Psoas muscle (tissue), 8 donors: ENCODE measurements around the gene LPP. TPM values are rescaled to one million over a fixed set of nuclear protein-coding genes. Genes with fewer than 3 reads are reported as not detected.
A peak's percentile ranks its signal among the peaks of the same experiment; 100 is the strongest.

Experiments used
- ATAC-seq, 4 donors: fragments of 200-7000 bp; cut with Tn5 transposase; one replicate each; pipeline ENCODE4 v1.9.1; 2020; ENCODE audit warnings: moderate library complexity in 3 of 4, mild to moderate bottlenecking in 2 of 4
- DNase-seq, 2 donors: peaks; one replicate each; pipeline ENCODE4 v3.0.0-alpha.2; 2020
- H3K27ac ChIP-seq: fragments of 200-600 bp; one replicate; pipeline ENCODE4 v1.8.0; 2022
- H3K27me3 ChIP-seq, 3 donors: fragments of 200-600 bp in 1 of 3; one replicate each; pipeline versions ENCODE4 v1.6.1 to v1.8.0; 2013 to 2022; ENCODE audit warnings: low read length in 2 of 3, mild to moderate bottlenecking in 2 of 3, moderate library complexity in 1 of 3; ENCODE audit not compliant: insufficient read depth in 3 of 3
- H3K36me3 ChIP-seq, 2 donors: fragments of 200-600 bp in 1 of 2; one replicate each; pipeline versions ENCODE4 v1.6.1 to v1.8.0; 2013 to 2022; ENCODE audit warnings: low read depth in 1 of 2, mild to moderate bottlenecking in 1 of 2, moderate library complexity in 1 of 2; ENCODE audit not compliant: insufficient read depth in 1 of 2
- H3K4me1 ChIP-seq: fragments of 200-600 bp; one replicate; pipeline ENCODE4 v1.8.0; 2022
- H3K4me3 ChIP-seq: fragments of 200-600 bp; one replicate; pipeline ENCODE4 v1.8.0; 2022; ENCODE audit warnings: mild to moderate bottlenecking
- H3K9me3 ChIP-seq: fragments of 200-600 bp; one replicate; pipeline ENCODE4 v1.8.0; 2022
- WGBS, 3 donors: extraction: QIAGEN DNeasy Blood & Tissue Kit; methylation state at CpG; one replicate each; pipeline versions ENCODE4 v1.1.6 to v1.1.7; 2013; 5-methylcytosine and 5-hydroxymethylcytosine counted together
- intact Hi-C, 2 donors: fragments of 100-400 bp; cut with DNase I; formaldehyde crosslinking; loops; one replicate each; pipeline versions ENCODE4 v1.11.0 to v1.14.2; 2022
- polyA plus RNA-seq, 3 donors: library from polyadenylated mRNA; stranded (reverse); fragments of 200-250 nt; gene quantifications; one replicate each; pipeline ENCODE4 v1.2.3, GENCODE V29; 2013
- total RNA-seq, 4 donors: library from RNA; stranded (reverse); fragmentation: NEBNext Ultra II Directional in 2 of 4; extraction: Animal tissue kit (Norgen Biotek cat#: 25700) in 2 of 4; gene quantifications; one replicate each; pipeline versions ENCODE4 v1.2.1 to v1.2.4, GENCODE V29; 2021 to 2023
- TF ChIP-seq, protein P1 (sequence below): fragments of 200-600 bp; IDR thresholded peaks from one replicate; pipeline ENCODE4 v1.8.0; 2022; ENCODE audit warnings: antibody characterized with exemption
- donor health status: healthy with polysubstance abuse.
- donor health status: DM: no; HTN: no; CAD: no; lungs with moderate emphysema.
- donor health status: Bipolar disorder and iron deficiency.
- donor health status: healthy.
- donor health status: DM: yes; HTN: yes; CAD: no.
- donor health status: DM: no; HTN: no; CAD: no.
- donor health status: DM: no; HTN: no; CAD: no.
- donor health status: DM: yes; HTN: yes; CAD: no.

Gene LPP
- total and polyA plus RNA-seq, 7 donors, result 2.6 to 80.3 (median 42.8) TPM

DNA sequence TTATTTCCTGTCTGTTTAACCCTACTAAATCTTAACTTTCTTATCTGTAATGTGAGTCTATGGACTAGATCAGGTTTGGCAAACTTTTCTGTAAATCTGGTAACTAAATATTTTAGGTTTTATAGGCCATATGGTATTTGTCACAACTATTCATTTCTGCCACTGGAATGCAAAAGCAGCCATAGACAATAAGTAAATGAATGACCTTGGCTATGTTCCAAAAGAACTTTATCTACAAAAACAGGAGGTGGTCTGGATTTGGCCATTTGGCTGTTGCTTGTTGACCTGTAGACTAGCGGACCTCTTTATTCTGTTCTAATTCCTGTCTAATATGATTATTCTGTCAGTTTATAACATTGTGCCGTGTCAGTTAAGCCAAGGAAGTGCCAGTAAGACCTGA lies 314.2 kb downstream of the LPP start:
- WGBS, 3 donors, result 74 to 80% (median 77%) methylated on average over 2 of the region's 2 CpGs
- H3K9me3 ChIP-seq, result no peaks in the 10 kb centered on the region
- ATAC-seq, result no peak
- DNase-seq, result no peak
- H3K4me1 ChIP-seq, result peaks cover 31% of the 10 kb centered on the region
- TF ChIP-seq, protein P1, sequence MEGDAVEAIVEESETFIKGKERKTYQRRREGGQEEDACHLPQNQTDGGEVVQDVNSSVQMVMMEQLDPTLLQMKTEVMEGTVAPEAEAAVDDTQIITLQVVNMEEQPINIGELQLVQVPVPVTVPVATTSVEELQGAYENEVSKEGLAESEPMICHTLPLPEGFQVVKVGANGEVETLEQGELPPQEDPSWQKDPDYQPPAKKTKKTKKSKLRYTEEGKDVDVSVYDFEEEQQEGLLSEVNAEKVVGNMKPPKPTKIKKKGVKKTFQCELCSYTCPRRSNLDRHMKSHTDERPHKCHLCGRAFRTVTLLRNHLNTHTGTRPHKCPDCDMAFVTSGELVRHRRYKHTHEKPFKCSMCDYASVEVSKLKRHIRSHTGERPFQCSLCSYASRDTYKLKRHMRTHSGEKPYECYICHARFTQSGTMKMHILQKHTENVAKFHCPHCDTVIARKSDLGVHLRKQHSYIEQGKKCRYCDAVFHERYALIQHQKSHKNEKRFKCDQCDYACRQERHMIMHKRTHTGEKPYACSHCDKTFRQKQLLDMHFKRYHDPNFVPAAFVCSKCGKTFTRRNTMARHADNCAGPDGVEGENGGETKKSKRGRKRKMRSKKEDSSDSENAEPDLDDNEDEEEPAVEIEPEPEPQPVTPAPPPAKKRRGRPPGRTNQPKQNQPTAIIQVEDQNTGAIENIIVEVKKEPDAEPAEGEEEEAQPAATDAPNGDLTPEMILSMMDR, result no peak
- H3K27ac ChIP-seq, result peak overlapping the region; percentile 48
- H3K36me3 ChIP-seq, result no peaks in the 10 kb centered on the region
- intact Hi-C loops, result loop anchor here in 1 of 2 donors (5.0 kb wide), 1 partner anchor 71 kb away; no protein-coding TSS in a partner anchor
- no peak overlapping the region for H3K4me3 ChIP-seq
- H3K27me3 ChIP-seq, result no peaks in the 10 kb centered on the region

DNA sequence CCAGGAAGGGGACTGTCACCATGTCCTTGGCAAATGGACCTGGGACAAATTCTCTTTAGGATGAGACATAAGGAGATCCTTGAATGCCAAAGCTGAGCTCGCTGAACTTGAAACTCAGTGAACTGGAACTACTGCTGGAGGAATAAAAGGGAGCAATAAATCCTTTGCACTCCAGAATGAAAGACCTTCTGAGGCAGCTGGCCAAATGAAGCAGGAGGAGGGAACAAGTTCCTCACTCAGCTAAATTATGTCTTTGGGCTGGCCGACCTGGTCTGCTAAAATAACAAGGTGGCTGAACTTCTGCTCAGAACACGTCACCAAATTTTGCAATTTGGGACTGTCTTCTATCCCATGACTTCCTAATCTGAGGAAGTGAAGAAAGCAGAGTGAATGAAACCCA lies 314.7 kb downstream of the LPP start:
- TF ChIP-seq, protein P1, result no peak
- H3K4me1 ChIP-seq, result peaks cover 31% of the 10 kb centered on the region

DNA sequence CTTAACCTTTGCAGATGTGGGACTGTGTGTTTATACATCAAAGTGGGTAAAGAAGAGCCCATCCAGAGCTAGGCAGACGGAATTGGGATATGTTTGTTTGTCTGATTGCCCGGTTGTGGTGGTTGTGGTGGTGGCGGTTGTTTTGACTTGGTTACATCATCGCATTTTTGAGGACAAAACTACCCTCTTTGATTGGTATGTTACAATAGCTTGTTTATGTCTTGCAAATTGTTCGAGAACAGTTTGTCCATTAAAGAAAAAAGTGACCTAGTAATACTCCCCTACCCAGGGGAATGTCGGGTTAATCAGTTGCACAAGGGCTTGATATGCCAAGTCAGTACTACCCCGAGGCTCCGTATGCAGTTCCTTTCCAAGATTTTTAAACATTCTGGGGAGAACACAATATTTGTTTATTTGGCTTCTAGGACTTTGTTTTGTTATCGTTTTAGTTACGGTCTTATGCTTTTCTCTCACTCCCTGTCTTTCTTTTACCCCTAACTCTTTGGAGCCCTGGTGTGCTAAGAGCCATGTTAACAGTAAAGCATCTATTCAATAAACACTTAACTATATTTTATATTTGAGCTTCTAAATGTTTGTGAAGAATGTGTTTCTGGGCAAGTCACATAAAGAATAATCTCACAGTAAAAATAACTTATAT lies 315.4 kb downstream of the LPP start:
- DNase-seq, result no peak
- Histone ChIP-seq H3K4me1 (peaks cover 31% of the 10 kb centered on the region), H3K4me3 (no peak overlapping the region), H3K27ac (peak overlapping the region; percentile 48), H3K27me3 (no peaks in the 10 kb centered on the region), H3K36me3 (no peaks in the 10 kb centered on the region), H3K9me3 (no peaks in the 10 kb centered on the region)
- TF ChIP-seq, protein P1, result no peak
- intact Hi-C loops, result loop anchor here in 1 of 2 donors (5.0 kb wide), 1 partner anchor 72 kb away; no protein-coding TSS in a partner anchor
- 58 to 76% (median 68%) methylated on average over 10 of the region's 10 CpGs for WGBS, 3 donors
- peak; percentile 27 to 74 (median 64) for ATAC-seq

More for the DNA sequence above, 314.7 kb downstream of the LPP start:
- Histone ChIP-seq H3K27ac (peak overlapping the region; percentile 48), H3K27me3 (no peaks in the 10 kb centered on the region), H3K4me3 (no peak overlapping the region), H3K9me3 (no peaks in the 10 kb centered on the region), H3K36me3 (no peaks in the 10 kb centered on the region)
- intact Hi-C loops, result loop anchor here in 1 of 2 donors (5.0 kb wide), 1 partner anchor 71 kb away; no protein-coding TSS in a partner anchor
- peak; percentile 29 to 83 for DNase-seq
- WGBS, 3 donors, result 30 to 62% (median 38%) methylated on average over 3 of the region's 3 CpGs
- peak; percentile 33 to 72 (median 52) for ATAC-seq

DNA sequence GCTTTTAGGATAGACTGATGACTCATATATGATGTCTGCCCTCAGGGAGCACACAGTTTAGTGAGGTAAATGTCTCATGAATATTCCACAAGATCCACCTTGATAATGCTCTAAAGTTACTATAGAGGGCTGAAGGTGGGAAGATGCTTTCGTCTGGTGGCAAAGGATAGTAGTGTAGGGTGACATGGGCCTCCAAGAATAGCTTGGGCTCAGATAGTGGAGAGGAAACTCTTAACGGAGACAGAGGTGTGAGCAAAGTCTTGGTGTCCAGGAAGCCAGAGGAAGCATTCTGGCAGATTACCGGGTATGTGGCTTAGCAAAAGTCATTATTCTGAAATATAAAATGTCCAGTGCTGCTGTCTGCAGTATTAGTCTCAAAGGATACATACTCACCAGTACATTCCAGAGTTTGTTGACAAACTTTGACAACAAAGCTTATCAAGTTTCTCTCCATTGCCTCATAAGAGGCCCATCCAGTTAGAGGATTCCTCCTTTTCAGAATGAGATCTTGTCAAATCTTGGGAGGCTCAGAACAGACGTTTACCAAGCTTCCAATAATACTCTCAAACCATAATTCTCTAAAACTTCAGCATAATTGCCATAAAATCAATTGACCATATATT lies 316.7 kb downstream of the LPP start:
- WGBS, 3 donors, result 38 to 51% (median 45%) methylated on average over 4 of the region's 4 CpGs
- peaks cover 31% of the 10 kb centered on the region for H3K4me1 ChIP-seq
- peak; percentile 42 to 58 (median 50) for ATAC-seq

More for the DNA sequence above, 316.7 kb downstream of the LPP start:
- TF ChIP-seq, protein P1, result no peak
- Histone ChIP-seq H3K27ac (peak overlapping the region; percentile 19), H3K27me3 (no peaks in the 10 kb centered on the region), H3K4me3 (no peak overlapping the region), H3K9me3 (no peaks in the 10 kb centered on the region), H3K36me3 (no peaks in the 10 kb centered on the region)
- intact Hi-C loops, result no loop called here
- no peak for DNase-seq
